SHP77 (cell line): ENCODE results near the gene ZNF280D.

Experiments
- DNase-seq, 2 experiments: peaks; one replicate each; lab custom pipeline; 2025; lab: John Stamatoyannopoulos, UW

Gene ZNF280D

DNA sequence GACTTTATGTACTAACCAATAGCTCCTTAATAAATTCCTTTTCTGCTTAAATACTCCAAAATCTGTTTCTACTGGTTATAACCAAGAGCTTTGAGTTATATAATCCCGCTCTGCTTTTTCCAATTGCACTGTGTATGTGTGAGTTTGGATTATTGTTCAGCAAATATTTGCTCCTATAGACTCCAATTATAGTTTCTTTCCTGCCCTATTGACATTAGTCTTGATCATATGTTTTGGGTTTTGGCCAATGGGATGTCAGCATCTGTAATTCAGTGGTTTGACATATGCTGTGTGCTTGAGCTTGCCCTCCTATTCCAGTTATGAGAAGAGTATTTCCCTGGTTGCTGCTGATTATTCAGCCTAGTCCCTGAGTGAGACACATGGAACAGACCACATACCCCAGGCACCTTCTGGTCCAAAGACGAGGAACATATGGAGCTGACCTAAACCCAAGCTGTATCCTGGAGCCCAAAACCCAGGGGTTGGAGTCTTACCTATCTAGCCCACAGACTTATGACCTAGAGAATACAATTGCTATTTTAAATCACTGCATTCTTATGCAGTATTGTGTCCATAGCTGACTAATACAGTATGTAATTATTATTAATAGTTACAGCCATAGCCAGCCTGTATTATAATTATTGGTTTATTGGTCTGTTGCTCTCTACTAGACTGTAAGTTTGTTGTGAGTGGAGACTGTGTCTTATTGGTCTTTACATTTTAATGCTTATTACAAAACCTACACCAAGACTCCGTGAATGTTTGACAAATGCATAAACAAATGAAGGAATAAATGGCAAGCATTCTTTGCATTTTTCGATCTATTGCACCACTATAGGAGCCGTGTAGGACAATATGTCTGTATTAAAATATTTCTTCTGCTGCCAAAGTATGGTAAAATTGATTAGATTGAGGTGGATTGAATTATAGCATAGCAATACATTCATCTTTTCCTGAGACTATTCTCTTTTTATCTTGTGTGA, 11.7 kb upstream of the ZNF280D start:
- DNase-seq: no peak

- DNase-seq: no peak
These were observed 8.2 kb upstream of the ZNF280D start for GRCh38 chr15:56741541-56741940.

DNA sequence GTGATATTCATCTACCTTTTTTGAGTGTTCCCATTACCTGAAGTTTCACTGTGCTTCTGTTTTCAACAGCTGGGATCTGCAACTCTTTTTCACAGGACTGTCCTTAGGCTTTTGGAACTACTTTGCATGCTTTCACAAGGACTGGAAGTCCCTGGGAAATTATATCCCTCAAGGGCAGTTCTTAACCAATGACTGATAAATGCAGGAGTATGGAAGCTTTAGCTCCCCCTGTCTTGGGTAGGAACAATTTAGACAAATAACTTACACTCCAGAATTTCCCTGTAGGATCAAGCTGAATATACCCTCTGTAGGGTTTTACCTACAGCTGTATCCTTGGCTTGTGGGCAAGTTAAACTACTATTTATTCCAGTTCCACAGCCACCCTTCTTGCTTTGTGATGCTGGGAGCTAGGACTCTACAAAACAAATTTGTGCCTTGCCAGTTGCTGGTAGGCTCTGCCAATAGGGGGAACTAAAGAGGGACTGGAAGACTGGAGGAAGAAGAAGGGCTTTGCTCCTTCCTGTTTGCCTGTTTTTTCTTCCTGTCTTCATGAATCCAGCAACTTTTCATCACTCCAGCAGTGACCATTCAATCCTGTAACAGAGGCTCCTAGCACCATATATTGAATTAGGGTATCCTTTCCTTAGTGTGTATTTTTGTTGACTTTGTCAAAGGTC, 6.8 kb upstream of the ZNF280D start:
- DNase-seq: no peak

- no peak for DNase-seq
These were observed 6.2 kb upstream of the ZNF280D start for GRCh38 chr15:56739474-56739873.

DNA sequence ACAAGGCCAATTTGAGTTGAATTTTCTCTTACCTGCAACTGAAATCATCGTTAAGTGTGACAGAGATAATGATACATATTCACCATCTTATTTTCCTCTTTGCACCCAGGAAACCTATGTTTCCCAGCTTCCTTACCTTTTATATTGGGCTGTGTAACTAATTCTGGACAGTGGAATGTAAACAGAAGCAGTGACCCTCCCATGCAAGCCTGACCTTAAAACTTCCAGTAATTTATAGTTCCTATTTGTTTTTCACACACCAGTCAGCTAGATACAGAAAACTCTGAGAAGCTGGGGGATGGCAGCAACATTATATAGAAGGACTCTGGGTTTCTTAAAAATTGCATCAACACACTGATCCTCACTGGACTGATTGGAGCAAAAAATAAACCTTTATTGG, 4.5 kb upstream of the ZNF280D start:
- no peak for DNase-seq

GRCh38 chr15:56736881-56737707, 3.8 kb upstream of the ZNF280D start:
- DNase-seq: no peak

DNA sequence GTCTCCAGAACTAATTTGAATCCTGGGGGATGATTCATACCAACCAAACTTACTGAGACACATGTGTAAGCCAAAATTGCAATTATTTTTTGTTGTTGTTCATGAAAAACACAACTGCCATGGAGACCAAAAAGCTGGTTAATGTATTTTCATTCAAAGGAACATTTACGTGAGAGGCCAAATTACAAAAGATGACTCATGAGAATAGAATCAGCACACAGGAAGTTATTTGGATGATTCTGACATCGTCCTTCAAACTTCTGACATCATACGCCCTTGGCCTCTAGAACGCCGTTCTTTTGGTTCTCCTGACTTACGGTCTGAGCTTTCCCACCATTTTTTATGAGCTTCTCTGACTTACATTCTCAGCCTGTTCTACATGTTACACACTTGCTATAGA, 3.0 kb upstream of the ZNF280D start:
- no peak for DNase-seq

DNA sequence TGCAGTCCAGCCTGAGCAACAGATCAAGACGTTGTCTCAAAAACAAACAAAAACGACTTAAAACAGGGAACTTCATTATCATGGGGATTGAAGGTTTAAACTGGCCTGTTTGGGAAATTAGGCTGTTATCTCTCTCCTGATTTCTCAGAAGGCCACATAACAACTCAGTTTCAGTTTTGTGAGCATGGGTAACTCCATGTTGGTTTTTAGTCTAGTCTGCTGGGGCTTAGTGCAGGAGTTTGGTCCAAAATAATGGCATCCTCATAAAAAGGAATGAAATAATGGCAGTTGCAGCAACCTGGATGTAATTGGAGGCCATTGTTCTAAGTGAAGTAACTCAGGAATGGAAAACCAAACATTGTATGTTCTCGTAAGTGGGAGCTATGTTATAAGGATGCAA, 2.3 kb upstream of the ZNF280D start:
- DNase-seq: no peak

DNA sequence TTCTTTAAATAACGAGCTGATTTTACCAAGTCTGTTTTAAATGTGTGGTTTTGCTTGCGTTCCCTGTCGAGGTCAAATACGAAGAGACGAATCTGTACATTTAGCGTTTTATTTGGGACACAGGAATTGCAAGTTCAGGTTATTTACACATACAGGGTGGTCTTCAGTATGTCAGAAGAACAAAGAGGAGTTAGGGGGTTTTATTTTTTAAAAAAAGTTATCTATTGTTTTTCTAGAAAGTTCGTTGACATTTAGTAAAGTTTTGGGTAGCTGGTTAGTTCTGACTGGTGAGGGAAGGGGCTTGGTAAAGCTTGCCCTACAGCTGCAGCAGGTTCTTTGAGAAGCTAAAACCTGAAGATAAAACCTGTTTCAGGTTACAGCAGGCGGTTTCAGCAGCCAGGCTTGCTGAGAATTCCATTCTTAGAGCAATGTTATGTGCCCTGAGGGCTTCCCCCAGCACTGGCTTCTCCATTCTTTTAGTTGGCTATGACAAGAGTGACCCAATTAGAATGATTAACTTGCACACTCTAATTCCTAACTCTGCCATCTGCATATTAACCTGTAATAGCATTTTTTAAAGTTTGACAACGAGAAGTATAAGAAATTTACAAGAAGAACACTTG, 815 bp upstream of the ZNF280D start:
- no peak for DNase-seq

- peak in 1 of 2 experiments; percentile 61 for DNase-seq
These were observed 498 bp downstream of the ZNF280D start for GRCh38 chr15:56732886-56733135.

DNA sequence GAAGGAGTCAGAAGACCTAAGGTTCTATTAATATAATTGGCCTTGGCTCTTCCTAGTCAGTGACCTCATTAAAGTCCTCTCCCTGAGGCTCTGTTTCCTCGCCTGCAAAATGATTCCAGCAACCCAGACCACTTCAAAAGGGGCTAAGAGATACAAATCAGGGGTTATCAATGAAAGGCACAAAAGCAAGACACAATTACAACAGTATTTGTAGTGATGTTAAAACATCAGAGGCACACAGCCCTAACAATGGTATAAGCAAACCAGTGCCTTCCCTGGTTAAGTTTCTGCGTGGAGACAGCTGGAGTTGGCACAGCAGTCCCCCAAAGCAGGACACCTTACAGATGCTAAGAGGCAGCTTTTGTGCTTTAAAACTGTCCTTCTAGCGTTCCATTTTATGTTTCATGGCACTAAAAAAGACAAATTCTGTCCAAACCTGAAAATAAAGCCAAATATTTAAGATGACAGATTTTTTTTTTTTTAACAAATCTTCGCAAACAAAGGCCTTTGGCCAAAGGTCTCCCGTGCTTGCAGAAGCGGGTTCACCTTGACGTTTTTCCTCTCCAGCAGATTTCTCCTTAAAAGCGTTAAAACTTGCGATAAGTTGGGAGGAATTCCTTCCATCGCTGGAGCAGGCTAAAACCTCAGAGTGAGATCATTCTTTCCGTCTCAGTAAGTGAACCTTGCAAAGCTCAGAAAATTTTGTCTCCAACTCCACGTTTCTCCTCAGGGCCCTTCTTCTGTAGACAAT, 999 bp downstream of the ZNF280D start:
- DNase-seq: no peak

GRCh38 chr15:56731548-56731947, 1.8 kb downstream of the ZNF280D start:
- no peak for DNase-seq

DNA sequence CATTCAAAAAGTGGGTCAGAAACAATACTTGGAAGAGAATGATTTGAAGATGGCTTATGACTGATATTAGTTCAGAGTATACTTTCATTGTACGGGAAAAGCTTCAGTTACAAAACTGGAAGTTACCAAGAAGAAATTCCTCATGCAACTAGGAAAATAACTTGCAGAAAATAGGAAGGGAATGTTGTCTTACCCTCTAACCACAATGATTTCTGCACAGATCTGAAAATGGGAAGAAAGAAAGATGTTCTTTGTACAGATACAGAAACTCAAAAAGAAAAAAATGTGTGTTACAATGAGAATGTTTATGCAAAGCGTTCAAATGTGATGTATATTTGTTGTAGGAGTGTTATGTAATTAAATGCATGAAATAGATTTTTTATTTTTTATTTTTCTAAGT, 3.7 kb downstream of the ZNF280D start:
- DNase-seq: no peak

GRCh38 chr15:56725386-56725785, 7.9 kb downstream of the ZNF280D start:
- DNase-seq: no peak

- no peak for DNase-seq
These were observed 9.1 kb downstream of the ZNF280D start for GRCh38 chr15:56724232-56724631.

DNA sequence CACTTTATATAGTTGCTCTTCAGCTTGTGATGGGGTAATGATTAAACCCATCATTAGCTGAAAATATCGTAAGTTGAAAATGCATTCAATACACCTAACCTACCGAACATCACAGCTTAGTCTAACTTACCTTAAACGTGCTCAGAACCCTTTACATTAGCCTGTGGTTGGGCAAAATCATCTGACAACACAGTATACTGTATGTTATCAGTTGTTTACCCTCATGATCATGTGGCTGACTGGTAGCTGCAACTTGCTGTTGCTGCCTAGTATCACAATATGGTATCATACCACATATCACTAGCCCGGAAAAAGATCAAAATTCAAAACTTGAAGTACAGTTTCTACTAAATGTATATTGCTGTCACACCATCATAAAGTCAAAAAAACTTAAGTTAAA, 9.5 kb downstream of the ZNF280D start:
- no peak for DNase-seq

DNA sequence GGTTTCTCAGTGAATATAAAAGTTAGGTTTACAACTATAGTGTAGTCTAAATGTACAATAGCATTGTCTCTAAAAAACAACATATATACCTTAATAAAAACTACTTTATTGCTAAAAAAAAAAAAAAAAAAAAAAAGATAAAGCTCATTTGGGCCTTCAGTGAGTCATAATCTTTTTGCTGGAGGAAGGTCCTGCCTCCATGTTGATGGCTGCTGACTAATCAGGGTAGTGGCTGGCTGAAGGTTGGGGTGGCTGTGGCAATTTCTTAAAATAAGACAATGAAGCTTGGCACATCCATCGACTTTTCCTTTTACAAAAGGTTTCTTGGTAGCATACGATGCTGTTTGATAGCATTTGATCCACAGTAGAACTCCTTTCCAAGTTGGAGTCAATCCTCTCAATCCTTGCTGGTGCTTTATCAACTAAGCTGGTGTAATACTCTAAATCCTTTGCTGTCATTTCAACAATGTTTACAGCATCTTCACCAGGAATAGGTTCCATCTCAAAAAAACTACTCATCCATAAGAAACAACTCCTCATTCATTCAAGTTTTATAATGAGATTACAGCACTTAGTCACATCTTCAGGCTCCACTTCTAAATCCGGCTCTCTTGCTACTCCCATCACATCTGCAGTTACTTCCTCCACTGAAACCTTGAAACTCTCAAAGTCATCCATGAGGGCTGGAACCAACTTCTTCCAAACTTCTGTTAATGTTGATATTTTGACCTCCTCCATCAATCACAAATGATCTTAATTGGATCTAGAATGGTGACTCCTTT, 13.3 kb downstream of the ZNF280D start:
- DNase-seq: no peak

GRCh38 chr15:56719021-56719612, 14.2 kb downstream of the ZNF280D start:
- DNase-seq: no peak

DNA sequence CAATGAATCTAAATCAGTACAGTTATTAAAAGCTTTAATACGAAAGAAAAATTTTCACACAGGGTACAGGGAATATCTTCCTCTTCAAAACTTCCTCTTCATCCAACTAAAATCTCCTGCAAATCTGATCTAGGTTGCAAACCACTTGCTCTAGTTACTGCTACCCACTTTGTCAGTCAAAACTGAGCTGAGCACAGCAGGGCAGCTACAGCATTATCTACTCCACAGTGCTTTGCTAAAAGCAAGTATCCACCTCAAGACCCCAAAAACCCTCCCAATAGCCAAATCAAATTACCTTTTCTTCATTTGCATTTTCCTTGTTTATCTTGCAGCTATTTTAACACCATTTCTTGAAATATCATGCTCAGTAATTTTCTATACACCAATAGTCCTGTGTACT, 14.7 kb downstream of the ZNF280D start:
- DNase-seq: no peak

- no peak for DNase-seq
These were observed 17.0 kb downstream of the ZNF280D start for GRCh38 chr15:56716334-56716733.
